Measurements from ENCODE around the gene EPS8L3. TPM values are rescaled to one million over a fixed set of nuclear protein-coding genes. Genes with fewer than 3 reads are reported as not detected.
"Not testable (repeated sequence)": the region's sequence is repeated elsewhere in the genome, so short reads cannot be mapped to it uniquely, and the experiment has no call there.

The EPS8L3 gene
- total RNA-seq, 1 donor, result not detected

DNA sequence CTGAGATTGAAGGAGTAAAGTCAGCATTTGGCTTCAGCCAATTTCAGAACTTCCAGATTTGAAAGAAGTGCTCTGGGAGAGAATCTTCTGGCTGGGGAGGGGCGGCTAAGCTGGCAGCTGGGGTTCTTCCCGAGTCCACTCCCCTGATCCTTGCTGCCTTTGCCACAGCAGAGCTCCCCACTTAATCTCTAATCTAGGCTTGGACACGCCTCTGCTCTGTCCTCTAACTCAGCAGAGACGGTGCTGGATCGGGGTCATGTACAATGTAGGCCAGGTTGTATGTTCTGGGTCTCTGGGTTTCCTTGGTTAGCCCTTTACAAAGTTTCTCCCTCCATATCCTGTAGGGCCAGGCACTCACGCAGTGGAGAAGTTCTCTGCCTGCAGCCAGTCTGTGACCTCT, 12.8 kb downstream of the EPS8L3 start:
- DNase-seq (ENCODE audit: insufficient read length, low spot score, missing footprints), result no peak
- H3K79me2 ChIP-seq (ENCODE audit: insufficient read depth, low read length), result no peaks in the 10 kb centered on the region
- H3K4me3 ChIP-seq (ENCODE audit: insufficient read depth, low read length), result no peak overlapping the region
- no peaks in the 10 kb centered on the region for H3K9me3 ChIP-seq (ENCODE audit: low read depth, low read length)
- H4K20me1 ChIP-seq (ENCODE audit: insufficient read depth, low read length), result no peaks in the 10 kb centered on the region
- no peak overlapping the region for H3K4me2 ChIP-seq (ENCODE audit: insufficient read depth, low read length)
- no peak overlapping the region for H3K27ac ChIP-seq (ENCODE audit: low read depth, low read length)
- peaks cover 24% of the 10 kb centered on the region for H3K27me3 ChIP-seq (ENCODE audit: insufficient read depth, low read length)
- TF ChIP-seq CTCF (IDR thresholded peaks at IDR 0.05; ENCODE audit: extremely low read depth, low read depth, low read length), result no peak
- H3K4me1 ChIP-seq (ENCODE audit: insufficient read depth, low read length), result no peaks in the 10 kb centered on the region
- no peak overlapping the region for H2AFZ ChIP-seq (ENCODE audit: low read length)
- H3K36me3 ChIP-seq (ENCODE audit: insufficient read depth, low read length), result no peaks in the 10 kb centered on the region

DNA sequence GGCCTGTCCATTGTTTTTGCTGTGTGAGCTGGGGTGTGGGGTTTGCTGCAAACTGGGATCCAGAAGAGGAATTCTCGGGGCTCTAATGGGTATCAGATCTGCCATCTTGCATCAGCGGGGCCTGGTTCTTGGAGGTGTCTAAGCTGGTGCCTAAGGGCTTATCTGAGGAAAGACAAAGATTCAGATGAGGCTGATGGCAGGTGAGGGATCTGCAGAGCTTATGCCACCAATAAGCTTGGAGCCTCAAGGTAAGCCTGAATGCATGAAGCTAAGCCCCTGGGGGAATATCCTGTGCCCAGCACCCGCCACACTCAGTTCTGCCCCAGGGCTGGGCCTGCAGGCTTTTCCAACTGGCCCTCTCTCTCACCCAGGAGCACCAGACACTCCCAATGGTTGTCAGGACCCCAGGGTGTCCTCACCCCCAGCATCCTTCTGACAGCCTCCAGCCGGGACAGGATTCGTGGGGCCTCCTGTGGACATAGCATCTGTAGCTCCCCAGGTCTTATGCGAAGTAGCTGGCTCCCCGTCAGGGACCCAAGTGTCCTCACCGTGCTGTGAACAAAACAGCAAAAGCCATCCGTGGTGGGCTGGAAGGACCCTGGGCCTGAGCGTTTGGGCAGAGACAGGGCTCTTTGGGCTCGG, 13.4 kb downstream of the EPS8L3 start:
- no peaks in the 10 kb centered on the region for H3K4me1 ChIP-seq (ENCODE audit: insufficient read depth, low read length)
- no peaks in the 10 kb centered on the region for H3K36me3 ChIP-seq (ENCODE audit: insufficient read depth, low read length)
- no peaks in the 10 kb centered on the region for H3K79me2 ChIP-seq (ENCODE audit: insufficient read depth, low read length)
- H3K9me3 ChIP-seq (ENCODE audit: low read depth, low read length), result no peaks in the 10 kb centered on the region
- DNase-seq (ENCODE audit: insufficient read length, low spot score, missing footprints), result no peak
- H3K4me2 ChIP-seq (ENCODE audit: insufficient read depth, low read length), result no peak overlapping the region
- TF ChIP-seq CTCF (IDR thresholded peaks at IDR 0.05; ENCODE audit: extremely low read depth, low read depth, low read length), result no peak
- H2AFZ ChIP-seq (ENCODE audit: low read length), result no peak overlapping the region
- H4K20me1 ChIP-seq (ENCODE audit: insufficient read depth, low read length), result no peaks in the 10 kb centered on the region
- no peak overlapping the region for H3K4me3 ChIP-seq (ENCODE audit: insufficient read depth, low read length)
- H3K27ac ChIP-seq (ENCODE audit: low read depth, low read length), result no peak overlapping the region
- H3K27me3 ChIP-seq (ENCODE audit: insufficient read depth, low read length), result peaks cover 24% of the 10 kb centered on the region

DNA sequence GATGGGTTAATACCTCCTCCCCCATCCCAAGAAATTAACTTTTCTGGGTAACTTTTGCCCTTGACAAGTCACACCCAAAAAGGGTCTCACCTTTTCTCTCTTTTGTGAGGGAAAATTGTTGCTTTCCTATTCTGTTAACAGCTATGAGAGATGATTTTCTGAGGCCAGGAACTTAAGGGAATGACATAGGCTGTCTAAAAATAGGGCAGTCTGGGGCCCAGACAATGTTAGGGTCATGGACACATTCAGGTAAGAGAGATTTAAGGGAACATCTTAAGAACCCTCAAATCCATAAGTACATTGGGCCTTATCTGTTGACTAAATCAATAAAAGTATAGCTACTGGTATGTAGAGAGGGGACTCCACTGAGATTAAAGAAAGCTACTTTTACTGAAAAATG, 14.5 kb downstream of the EPS8L3 start:
- Histone ChIP-seq H3K9me3 (ENCODE audit: low read depth, low read length) (no peaks in the 10 kb centered on the region), H3K79me2 (ENCODE audit: insufficient read depth, low read length) (no peaks in the 10 kb centered on the region), H4K20me1 (ENCODE audit: insufficient read depth, low read length) (no peaks in the 10 kb centered on the region), H3K27me3 (ENCODE audit: insufficient read depth, low read length) (peaks cover 24% of the 10 kb centered on the region), H3K4me3 (ENCODE audit: insufficient read depth, low read length) (no peak overlapping the region), H3K4me2 (ENCODE audit: insufficient read depth, low read length) (no peak overlapping the region), H3K36me3 (ENCODE audit: insufficient read depth, low read length) (no peaks in the 10 kb centered on the region), H3K27ac (ENCODE audit: low read depth, low read length) (no peak overlapping the region), H2AFZ (ENCODE audit: low read length) (no peak overlapping the region), H3K4me1 (ENCODE audit: insufficient read depth, low read length) (no peaks in the 10 kb centered on the region)
- no peak for DNase-seq (ENCODE audit: insufficient read length, low spot score, missing footprints)
- TF ChIP-seq CTCF (IDR thresholded peaks at IDR 0.05; ENCODE audit: extremely low read depth, low read depth, low read length), result no peak

DNA sequence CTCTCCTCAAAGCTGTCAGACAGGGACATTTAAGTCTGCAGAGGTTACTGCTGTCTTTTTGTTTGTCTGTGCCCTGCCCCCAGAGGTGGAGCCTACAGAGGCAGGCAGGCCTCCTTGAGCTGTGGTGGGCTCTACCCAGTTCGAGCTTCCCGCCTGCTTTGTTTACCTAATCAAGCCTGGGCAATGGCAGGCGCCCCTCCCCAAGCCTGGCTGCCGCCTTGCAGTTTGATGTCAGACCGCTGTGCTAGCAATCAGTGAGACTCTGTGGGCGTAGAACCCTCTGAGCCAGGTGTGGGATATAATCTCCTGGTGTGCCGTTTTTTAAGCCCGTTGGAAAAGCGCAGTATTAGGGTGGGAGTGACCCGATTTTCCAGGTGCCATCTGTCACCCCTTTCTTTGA, 15.4 kb downstream of the EPS8L3 start:
- H3K27me3 ChIP-seq (ENCODE audit: insufficient read depth, low read length), result peaks cover 17% of the 10 kb centered on the region
- H3K4me2 ChIP-seq (ENCODE audit: insufficient read depth, low read length); DNase-seq (ENCODE audit: insufficient read length, low spot score, missing footprints): not testable (repeated sequence)

More for the DNA sequence above, 15.4 kb downstream of the EPS8L3 start:
- H3K79me2 ChIP-seq (ENCODE audit: insufficient read depth, low read length); H4K20me1 ChIP-seq (ENCODE audit: insufficient read depth, low read length); H2AFZ ChIP-seq (ENCODE audit: low read length); H3K27ac ChIP-seq (ENCODE audit: low read depth, low read length); H3K4me1 ChIP-seq (ENCODE audit: insufficient read depth, low read length); H3K4me3 ChIP-seq (ENCODE audit: insufficient read depth, low read length); H3K36me3 ChIP-seq (ENCODE audit: insufficient read depth, low read length); H3K9me3 ChIP-seq (ENCODE audit: low read depth, low read length): not testable (repeated sequence)

All from osteoblast (primary cell).